WI38 (cell line): ENCODE measurements around the gene KLRC4.
"Not testable (repeated sequence)": the region's sequence is repeated elsewhere in the genome, so short reads cannot be mapped to it uniquely, and the experiment has no call there.

Experiments used
- H3K4me3 ChIP-seq: 2 replicates; pipeline ENCODE4 v1.5.1; 2011; ENCODE audit warnings: low read depth, mild to moderate bottlenecking, control low read depth, low read length
- TF ChIP-seq, protein P1 (sequence below): IDR thresholded peaks from 2 replicates; pipeline ENCODE4 v1.5.1; 2012; ENCODE audit warnings: low read depth, mild to moderate bottlenecking, control low read depth, low read length

KLRC4 gene

DNA sequence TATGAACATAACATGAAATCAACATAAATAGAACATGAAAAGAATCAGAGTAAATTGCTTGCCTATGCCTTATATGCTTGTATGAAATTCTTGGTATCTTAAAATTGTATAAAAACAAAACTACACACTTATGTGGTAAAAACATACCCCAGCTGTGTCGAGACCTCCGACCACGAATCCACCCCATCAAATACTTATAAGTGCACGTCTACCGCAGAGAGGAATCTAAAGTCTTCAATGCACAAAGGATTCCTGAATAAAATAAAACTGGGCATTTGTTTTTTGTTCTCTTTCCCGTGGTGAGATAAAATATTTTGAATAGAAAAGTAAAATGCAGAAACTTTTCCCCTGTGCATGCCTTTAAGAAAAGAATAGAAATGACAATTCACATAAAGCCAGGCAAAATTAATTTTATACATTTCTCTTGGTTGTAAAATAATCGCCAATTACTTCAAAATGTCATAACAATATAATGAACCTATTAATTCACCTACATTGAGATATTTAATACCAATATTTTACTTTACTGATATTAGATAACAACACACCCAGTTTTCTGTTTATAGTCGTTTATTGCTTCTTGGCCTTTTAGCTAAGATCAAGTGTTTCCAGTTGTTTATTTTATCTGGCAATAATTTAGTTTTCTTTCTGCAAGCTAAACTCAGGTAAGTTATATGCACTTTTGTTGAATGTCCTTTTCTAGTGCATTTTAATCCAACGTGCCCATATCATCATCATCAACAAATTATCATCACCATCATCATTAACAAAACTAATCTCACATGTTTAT is 20.7 kb downstream of the KLRC4 start:
- H3K4me3 ChIP-seq, result no peak overlapping the region
- TF ChIP-seq, protein P1, sequence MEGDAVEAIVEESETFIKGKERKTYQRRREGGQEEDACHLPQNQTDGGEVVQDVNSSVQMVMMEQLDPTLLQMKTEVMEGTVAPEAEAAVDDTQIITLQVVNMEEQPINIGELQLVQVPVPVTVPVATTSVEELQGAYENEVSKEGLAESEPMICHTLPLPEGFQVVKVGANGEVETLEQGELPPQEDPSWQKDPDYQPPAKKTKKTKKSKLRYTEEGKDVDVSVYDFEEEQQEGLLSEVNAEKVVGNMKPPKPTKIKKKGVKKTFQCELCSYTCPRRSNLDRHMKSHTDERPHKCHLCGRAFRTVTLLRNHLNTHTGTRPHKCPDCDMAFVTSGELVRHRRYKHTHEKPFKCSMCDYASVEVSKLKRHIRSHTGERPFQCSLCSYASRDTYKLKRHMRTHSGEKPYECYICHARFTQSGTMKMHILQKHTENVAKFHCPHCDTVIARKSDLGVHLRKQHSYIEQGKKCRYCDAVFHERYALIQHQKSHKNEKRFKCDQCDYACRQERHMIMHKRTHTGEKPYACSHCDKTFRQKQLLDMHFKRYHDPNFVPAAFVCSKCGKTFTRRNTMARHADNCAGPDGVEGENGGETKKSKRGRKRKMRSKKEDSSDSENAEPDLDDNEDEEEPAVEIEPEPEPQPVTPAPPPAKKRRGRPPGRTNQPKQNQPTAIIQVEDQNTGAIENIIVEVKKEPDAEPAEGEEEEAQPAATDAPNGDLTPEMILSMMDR, result no peak

DNA sequence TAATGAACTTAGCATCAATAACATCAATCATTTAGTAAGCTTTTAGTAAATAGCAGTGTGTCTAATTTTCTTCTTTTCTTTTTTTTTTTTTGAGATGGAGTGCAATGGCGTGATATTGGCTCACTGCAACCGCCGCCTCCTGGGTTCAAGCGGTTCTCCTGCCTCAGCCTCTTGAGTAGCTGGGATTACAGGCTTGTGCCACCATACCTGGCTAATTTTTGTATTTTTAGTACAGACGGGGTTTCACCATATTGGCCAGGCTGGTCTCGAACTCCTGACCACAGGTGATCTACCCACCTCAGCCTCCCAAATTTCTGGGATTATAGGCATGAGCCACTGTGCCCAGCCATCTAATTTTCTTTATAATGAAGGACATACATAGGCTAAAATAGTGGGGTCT is 22.1 kb downstream of the KLRC4 start:
- not testable (repeated sequence) for H3K4me3 ChIP-seq

DNA sequence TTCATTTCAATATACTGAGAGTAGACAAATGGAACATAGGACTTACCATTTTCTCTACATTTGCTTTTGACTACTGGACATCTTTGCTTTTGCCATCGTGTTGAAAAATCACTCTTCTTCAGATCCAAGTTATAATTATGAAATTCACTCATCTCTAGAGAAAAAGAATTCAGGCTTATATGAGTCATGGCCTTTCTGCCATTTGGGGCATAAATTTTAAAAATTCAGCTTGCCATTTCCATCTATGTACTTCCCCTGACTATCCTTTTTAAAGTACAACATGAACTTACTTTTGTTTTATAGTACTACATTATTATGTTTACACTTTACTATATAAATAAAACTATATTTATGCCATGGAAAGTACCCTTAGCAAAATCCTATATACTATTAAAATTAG is 22.7 kb downstream of the KLRC4 start:
- H3K4me3 ChIP-seq, result no peak overlapping the region
- TF ChIP-seq, protein P1, result no peak

DNA sequence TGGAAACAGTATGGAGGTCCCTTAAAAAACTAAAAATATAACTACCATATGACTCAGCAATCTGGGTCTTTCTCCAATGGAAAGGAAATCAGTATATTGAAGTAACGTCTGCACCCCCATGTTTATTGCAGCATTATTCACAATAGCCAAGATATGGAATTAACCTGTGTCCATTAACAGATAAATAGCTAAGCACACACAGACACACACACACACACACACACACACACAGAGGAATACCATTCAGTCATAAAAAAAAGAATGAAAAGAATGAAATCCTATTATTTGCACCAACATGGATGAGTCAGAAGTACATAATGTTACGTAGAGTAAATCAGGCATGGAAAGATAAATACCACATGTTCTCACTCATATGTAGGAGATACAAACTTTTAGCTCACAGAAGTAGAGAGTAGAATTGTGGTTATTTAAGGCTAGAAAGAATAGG is 24.4 kb downstream of the KLRC4 start:
- no peak overlapping the region for H3K4me3 ChIP-seq
- TF ChIP-seq, protein P1, result no peak

DNA sequence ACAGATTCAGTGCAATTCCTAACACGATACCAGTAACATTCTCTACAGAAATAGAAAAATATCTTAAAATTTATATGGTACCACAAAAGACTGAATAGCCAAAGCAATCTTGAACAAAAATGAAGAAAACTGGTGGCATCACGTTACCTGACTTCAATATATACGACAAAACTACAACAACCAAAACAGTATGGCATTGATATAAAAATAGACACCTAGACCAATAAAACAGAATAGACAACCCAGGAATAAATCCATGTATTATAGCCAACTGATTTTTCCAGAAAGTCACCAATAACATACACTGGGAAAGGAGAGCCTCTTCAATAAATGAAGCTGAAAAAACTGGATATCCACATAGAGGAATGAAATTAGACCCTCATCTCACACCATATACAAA is 25.4 kb downstream of the KLRC4 start:
- TF ChIP-seq, protein P1, result no peak
- no peak overlapping the region for H3K4me3 ChIP-seq

DNA sequence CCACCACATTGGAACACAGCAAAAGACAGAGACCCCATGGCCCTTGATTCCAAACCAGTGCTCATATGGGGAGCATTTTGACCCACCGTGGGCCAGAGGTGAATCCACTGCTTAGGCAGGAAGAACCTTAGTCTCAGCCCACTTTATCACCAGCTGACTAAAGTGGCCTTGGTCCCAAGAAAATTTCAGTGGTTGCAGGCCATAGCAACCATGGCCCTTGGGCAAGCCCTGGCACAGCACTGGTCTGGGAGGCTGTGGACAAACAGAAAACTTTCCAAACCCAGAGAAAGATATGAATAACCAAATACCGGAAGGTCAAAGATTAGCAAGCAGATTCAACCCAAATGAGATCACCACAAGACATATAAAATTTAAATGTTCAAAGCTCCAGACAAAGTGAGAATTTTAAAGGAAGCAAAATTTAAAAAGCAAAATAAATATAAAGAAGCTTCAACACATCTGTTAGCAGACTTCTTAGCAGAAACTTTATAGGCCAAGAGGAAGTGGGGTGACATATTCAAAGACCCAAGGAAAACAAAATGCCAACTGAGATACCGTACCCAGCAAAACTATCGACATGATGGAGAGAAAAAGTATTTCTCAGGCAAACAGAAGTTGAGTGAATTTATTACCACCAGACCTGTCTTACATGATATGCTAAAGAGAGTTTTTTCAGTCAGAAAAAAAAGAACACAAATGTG is 27.5 kb downstream of the KLRC4 start:
- TF ChIP-seq, protein P1, result no peak
- no peak overlapping the region for H3K4me3 ChIP-seq

DNA sequence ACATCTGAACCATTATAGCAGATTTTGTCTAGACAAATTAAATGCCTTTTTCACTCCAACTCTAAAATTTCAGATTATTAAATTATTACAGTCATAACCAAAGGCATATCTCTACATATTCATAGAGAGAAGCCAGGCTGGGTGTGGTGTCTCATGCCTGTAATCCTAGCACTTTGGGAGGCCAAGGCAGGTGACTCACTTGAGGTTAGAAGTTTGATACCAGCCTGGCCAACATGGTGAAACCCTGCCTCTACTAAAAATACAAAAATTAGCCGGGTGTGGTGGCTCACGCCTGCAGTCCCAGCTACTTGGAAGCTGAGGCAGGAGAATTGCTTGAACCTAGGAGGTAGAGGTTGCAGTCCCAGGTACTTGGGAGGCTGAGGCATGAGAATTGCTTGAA is 30.8 kb downstream of the KLRC4 start:
- not testable (repeated sequence) for H3K4me3 ChIP-seq

DNA sequence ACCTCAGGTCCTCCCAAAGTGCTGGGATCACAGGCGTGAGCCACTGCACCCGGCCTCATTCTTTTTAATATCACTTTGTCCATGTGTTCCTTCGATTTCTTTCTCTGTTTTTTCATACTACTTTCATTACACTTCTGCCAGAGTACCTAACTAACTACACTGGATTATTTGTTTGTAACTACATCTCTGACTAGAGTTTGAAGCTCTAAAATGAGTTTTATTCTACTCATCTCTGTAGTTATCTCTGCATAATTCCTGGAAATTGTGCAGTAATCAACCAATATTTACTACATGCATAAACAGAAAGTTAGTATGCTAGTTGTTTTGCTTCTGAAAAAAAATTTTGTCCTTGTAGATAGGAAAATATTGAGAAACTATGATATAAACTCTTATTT is 34.9 kb downstream of the KLRC4 start:
- TF ChIP-seq, protein P1, result no peak

More for the DNA sequence above, 34.9 kb downstream of the KLRC4 start:
- H3K4me3 ChIP-seq, result no peak overlapping the region
